ENCODE results near the gene CMTR1. TPM values are rescaled to one million over a fixed set of nuclear protein-coding genes. Genes with fewer than 3 reads are reported as not detected.

CMTR1 gene
- total RNA-seq, 4 donors from 2014 or later: 27.0 to 65.7 (median 28.9) TPM

DNA sequence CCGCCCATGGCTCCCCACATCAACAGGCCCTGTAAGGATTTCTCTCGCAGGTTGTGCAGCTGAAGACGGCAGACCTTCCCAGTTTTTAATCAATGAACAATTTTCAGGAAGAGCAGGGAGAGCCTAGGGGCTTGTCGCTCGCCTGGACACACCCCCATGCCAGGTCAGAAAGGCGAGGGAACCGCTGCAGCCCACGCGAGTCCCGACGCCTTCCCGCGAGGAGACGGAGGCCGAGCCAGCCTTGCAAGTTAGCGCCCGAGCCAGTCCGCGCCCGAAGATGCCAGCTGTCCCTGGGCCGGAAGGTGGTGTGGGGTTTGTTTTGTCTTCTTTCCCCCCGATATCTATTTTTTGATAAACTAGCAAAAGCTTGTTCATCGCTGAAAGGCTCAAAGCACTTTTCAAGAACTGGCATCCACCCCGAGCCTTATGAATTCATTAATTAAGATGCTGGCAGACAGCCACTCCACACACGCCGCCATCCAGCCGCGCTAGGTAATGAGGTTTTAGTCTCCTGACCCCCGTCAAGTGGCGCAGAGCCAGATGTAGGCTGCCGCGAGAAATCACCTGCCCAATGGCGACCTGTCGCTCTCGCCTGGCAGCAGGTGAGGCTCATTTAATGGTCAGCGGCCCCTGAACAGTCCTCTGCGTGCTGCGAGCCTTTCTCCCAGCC is 60.1 kb downstream of the CMTR1 start:
- Histone ChIP-seq H3K4me1 (peaks cover 17% of the 10 kb centered on the region), H3K9me3 (no peaks in the 10 kb centered on the region), H3K4me3 (no peak overlapping the region), H3K27me3 (no peaks in the 10 kb centered on the region), H3K27ac (no peak overlapping the region), H3K36me3 (no peaks in the 10 kb centered on the region)
- WGBS: 63% methylated on average over 35 of the region's 38 CpGs
- DNase-seq (ENCODE audit: low spot score in 2 of 2): no peak
- TF ChIP-seq, protein P1, sequence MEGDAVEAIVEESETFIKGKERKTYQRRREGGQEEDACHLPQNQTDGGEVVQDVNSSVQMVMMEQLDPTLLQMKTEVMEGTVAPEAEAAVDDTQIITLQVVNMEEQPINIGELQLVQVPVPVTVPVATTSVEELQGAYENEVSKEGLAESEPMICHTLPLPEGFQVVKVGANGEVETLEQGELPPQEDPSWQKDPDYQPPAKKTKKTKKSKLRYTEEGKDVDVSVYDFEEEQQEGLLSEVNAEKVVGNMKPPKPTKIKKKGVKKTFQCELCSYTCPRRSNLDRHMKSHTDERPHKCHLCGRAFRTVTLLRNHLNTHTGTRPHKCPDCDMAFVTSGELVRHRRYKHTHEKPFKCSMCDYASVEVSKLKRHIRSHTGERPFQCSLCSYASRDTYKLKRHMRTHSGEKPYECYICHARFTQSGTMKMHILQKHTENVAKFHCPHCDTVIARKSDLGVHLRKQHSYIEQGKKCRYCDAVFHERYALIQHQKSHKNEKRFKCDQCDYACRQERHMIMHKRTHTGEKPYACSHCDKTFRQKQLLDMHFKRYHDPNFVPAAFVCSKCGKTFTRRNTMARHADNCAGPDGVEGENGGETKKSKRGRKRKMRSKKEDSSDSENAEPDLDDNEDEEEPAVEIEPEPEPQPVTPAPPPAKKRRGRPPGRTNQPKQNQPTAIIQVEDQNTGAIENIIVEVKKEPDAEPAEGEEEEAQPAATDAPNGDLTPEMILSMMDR (IDR thresholded peaks at IDR 0.05): no peak
- no peak for TF ChIP-seq POLR2A (IDR thresholded peaks at IDR 0.05)
- TF ChIP-seq EP300 (IDR thresholded peaks at IDR 0.05): no peak
- no peak for TF ChIP-seq POLR2AphosphoS5 (IDR thresholded peaks at IDR 0.05)

DNA sequence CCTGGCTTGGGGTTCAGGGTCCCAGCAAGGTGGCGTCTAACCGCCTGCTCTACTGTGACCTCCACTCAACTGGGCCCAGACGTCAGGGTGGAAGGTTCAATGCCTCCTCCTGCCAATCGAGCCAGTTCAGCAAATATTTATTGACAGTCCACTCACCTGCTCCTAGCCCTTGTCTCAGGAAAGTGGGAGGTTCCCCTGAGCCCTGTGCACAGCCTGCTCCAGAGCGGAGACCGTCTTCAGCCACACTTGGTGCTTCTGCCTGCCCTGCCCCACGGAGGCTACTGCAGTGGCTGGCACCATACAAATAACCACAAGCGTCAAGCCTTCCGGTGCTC is 60.6 kb downstream of the CMTR1 start:
- no peak overlapping the region for H3K27ac ChIP-seq
- H3K4me3 ChIP-seq: no peak overlapping the region
- H3K36me3 ChIP-seq: no peaks in the 10 kb centered on the region
- 79% methylated on average over 9 of the region's 9 CpGs for WGBS
- no peaks in the 10 kb centered on the region for H3K9me3 ChIP-seq
- TF ChIP-seq EP300 (IDR thresholded peaks at IDR 0.05) (no peak), POLR2AphosphoS5 (IDR thresholded peaks at IDR 0.05) (no peak), POLR2A (IDR thresholded peaks at IDR 0.05) (no peak)
- TF ChIP-seq, protein P1 (IDR thresholded peaks at IDR 0.05): no peak
- peaks cover 18% of the 10 kb centered on the region for H3K4me1 ChIP-seq
- H3K27me3 ChIP-seq: no peaks in the 10 kb centered on the region
- no peak for DNase-seq (ENCODE audit: low spot score in 2 of 2)

DNA sequence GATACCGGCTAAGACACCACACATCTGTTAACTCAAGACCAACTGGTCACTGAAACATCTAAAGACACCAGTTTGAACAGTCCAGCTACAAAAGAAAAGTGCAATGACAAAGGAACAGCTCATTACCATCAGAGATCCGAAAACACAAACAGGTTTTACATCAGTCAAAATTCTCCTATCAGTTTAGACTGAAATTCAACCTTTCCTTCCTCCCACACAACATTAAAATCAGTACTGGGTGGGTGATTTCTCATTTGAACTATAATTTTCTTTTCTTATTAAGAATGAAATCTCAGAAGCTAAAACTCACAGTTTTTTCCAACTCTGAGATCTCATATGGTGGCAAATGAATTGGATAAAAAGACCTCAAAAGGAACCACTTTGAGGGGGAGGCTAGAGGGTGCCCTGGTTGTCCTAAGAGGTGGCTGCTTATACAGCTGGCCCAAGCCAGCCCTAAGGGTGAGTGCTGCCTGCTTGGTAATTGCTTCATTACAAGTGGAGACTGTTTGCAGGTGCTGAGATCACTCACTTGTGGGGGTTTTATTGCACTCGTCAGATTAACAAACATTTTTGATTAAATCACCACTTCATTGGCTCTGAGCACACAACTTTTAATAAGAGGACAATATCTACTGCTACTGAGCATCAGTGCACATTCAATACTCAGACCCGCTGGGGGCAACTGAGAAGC is 62.4 kb downstream of the CMTR1 start:
- Histone ChIP-seq H3K9me3 (no peaks in the 10 kb centered on the region), H3K27me3 (no peaks in the 10 kb centered on the region), H3K4me3 (no peak overlapping the region), H3K27ac (no peak overlapping the region), H3K36me3 (no peaks in the 10 kb centered on the region), H3K4me1 (peaks cover 30% of the 10 kb centered on the region)
- DNase-seq (ENCODE audit: low spot score in 2 of 2): no peak
- TF ChIP-seq, protein P1 (IDR thresholded peaks at IDR 0.05): no peak
- TF ChIP-seq EP300 (IDR thresholded peaks at IDR 0.05) (no peak), POLR2AphosphoS5 (IDR thresholded peaks at IDR 0.05) (no peak), POLR2A (IDR thresholded peaks at IDR 0.05) (no peak)
- WGBS: 91% methylated on average over 4 of the region's 4 CpGs

DNA sequence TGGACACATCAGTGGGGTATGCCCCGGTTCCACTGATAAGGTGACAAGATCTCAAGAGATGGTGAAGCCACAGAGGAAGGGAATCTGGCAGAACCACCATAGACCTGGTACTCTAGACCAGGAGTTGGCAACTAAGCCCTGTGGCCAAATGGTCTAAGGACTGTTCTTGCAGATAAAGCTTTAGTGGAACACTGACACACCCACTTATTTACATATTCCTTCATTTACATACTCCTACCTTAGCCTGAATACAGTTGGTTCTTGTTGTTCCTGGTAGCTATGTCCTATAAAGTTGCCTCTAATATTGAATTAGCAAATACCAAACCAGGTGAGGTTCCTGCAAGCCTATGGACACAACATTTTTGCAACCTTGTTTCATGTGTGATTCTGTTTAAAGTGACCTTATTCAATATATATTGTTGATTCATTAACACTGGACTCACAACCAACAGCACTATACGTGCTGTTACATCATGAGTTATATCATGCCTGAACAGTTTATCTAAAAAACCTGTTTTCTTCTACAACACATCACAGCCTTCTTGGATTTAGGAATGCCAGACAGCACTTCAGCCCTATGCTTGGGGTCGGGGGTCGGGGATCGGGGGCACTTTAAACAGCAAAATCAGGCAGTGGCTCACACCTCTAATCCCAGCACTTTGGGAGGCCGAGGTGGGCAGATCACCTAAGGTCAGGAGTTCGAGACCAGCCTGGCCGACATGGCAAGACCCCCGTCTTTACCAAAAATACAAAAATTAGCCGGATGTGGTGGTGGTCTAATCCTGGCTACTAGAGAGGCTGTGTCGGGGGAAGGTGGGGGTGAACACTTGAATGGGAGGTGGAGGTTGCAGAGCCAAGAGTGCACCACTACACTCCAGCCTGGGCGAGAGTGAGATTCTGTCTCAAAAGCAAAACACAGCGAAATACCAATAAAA is 64.2 kb downstream of the CMTR1 start:
- H3K36me3 ChIP-seq: no peaks in the 10 kb centered on the region

More for the DNA sequence above, 64.2 kb downstream of the CMTR1 start:
- TF ChIP-seq POLR2AphosphoS5 (IDR thresholded peaks at IDR 0.05) (no peak), EP300 (IDR thresholded peaks at IDR 0.05) (no peak), POLR2A (IDR thresholded peaks at IDR 0.05) (no peak)
- TF ChIP-seq, protein P1 (IDR thresholded peaks at IDR 0.05): no peak
- WGBS: 90% methylated on average over 13 of the region's 13 CpGs
- H3K9me3 ChIP-seq: no peaks in the 10 kb centered on the region
- no peak for DNase-seq (ENCODE audit: low spot score in 2 of 2)
- no peak overlapping the region for H3K4me3 ChIP-seq
- peaks cover 23% of the 10 kb centered on the region for H3K4me1 ChIP-seq
- H3K27me3 ChIP-seq: no peaks in the 10 kb centered on the region
- H3K27ac ChIP-seq: no peak overlapping the region

Measured in suprapubic skin (tissue), 4 donors.